CD14-positive monocyte (primary cell): ENCODE measurements around the gene EPHA7. TPM values are rescaled to one million over a fixed set of nuclear protein-coding genes. Genes with fewer than 3 reads are reported as not detected.

Experiments
- DNase-seq, 3 donors: peaks; one replicate each; pipeline ENCODE4 v3.0.0-alpha.2; 2011 to 2022
- H2AFZ ChIP-seq: 2 replicates; pipeline ENCODE4 v1.6.0; 2012; ENCODE audit warnings: mild to moderate bottlenecking, low read depth, low read length, inconsistent platforms; ENCODE audit not compliant: insufficient read depth, poor library complexity, severe bottlenecking
- H3K27ac ChIP-seq, 2 donors: 1 replicate in 1 of 2; 2 replicates in 1 of 2; pipeline ENCODE4 v1.5.1; 2012 to 2013; ENCODE audit warnings: low read length in 2 of 2, control low read depth in 1 of 2, inconsistent platforms in 1 of 2, low read depth in 1 of 2, mild to moderate bottlenecking in 1 of 2
- H3K27me3 ChIP-seq, 2 donors: one replicate each; pipeline versions ENCODE4 v1.6.0 to v1.6.1; 2011 to 2013; ENCODE audit warnings: low read length in 2 of 2; ENCODE audit not compliant: control insufficient read depth in 2 of 2, insufficient read depth in 2 of 2
- H3K36me3 ChIP-seq, 2 donors: replicated peaks in 1 of 2; 1 replicate in 1 of 2; 2 replicates in 1 of 2; pipeline versions ENCODE4 v1.5.1 to v1.6.1; 2012 to 2013; ENCODE audit warnings: low read length in 2 of 2, control low read depth in 1 of 2, inconsistent platforms in 1 of 2, mild to moderate bottlenecking in 1 of 2; ENCODE audit not compliant: insufficient read depth in 2 of 2, control insufficient read depth in 1 of 2
- H3K4me1 ChIP-seq, 2 donors: 1 replicate in 1 of 2; 2 replicates in 1 of 2; pipeline versions ENCODE4 v1.5.1 to v1.6.1; 2012 to 2013; ENCODE audit warnings: low read length in 2 of 2, control low read depth in 1 of 2, inconsistent platforms in 1 of 2, mild to moderate bottlenecking in 1 of 2, moderate library complexity in 1 of 2; ENCODE audit not compliant: insufficient read depth in 2 of 2, control insufficient read depth in 1 of 2
- H3K4me2 ChIP-seq: replicated peaks from 2 replicates; pipeline ENCODE3; 2012; ENCODE audit warnings: low read length, moderate library complexity, mild to moderate bottlenecking; ENCODE audit not compliant: poor library complexity, severe bottlenecking; ENCODE audit errors: extremely low read depth
- H3K4me3 ChIP-seq, 3 experiments: fragments of 200-600 bp in 1 of 3; sonication (generic) in 1 of 3; replicated peaks in 1 of 3; 1 replicate in 2 of 3; 2 replicates in 1 of 3; pipeline ENCODE4 v1.5.1; 2011 to 2013; ENCODE audit warnings: low read length in 3 of 3, mild to moderate bottlenecking in 3 of 3, control low read depth in 2 of 3, low read depth in 2 of 3, inconsistent platforms in 1 of 3, moderate library complexity in 1 of 3
- H3K79me2 ChIP-seq: 2 replicates; pipeline ENCODE4 v1.6.0; 2012; ENCODE audit warnings: mild to moderate bottlenecking, control low read depth, inconsistent platforms, low read length, moderate library complexity; ENCODE audit not compliant: insufficient read depth
- H3K9ac ChIP-seq: 2 replicates; pipeline ENCODE4 v1.6.0; 2017; ENCODE audit warnings: low read length, mild to moderate bottlenecking; ENCODE audit not compliant: insufficient read depth, poor library complexity, severe bottlenecking
- H3K9me3 ChIP-seq, 2 donors: replicated peaks in 1 of 2; 1 replicate in 1 of 2; 2 replicates in 1 of 2; pipeline versions ENCODE4 v1.5.1 to v1.6.1; 2012 to 2013; ENCODE audit warnings: low read length in 2 of 2, control low read depth in 1 of 2; ENCODE audit not compliant: control insufficient read depth in 1 of 2, insufficient read depth in 1 of 2
- H4K20me1 ChIP-seq: 2 replicates; pipeline ENCODE4 v1.6.0; 2012; ENCODE audit warnings: mild to moderate bottlenecking, low read length, control low read depth, moderate library complexity; ENCODE audit not compliant: insufficient read depth
- H3K27ac Mint-ChIP-seq, 7 donors: one replicate each; pipeline ENCODE4 v1.8.0; 2020; ENCODE audit warnings: mild to moderate bottlenecking in 7 of 7, mixed read lengths in 7 of 7, moderate library complexity in 6 of 7, inconsistent platforms in 2 of 7
- H3K27me3 Mint-ChIP-seq, 3 donors: one replicate each; pipeline ENCODE4 v1.8.0; 2021 to 2022; ENCODE audit warnings: low read depth in 3 of 3, mild to moderate bottlenecking in 3 of 3, mixed read lengths in 3 of 3, moderate library complexity in 3 of 3, inconsistent platforms in 1 of 3
- H3K36me3 Mint-ChIP-seq, 2 donors: one replicate each; pipeline ENCODE4 v1.8.0; 2020; ENCODE audit warnings: mixed read lengths in 2 of 2, inconsistent platforms in 1 of 2, mild to moderate bottlenecking in 1 of 2
- H3K4me1 Mint-ChIP-seq: one replicate; pipeline ENCODE4 v1.8.0; 2020; ENCODE audit warnings: mild to moderate bottlenecking, mixed read lengths
- H3K4me3 Mint-ChIP-seq, 2 donors: one replicate each; pipeline ENCODE4 v1.8.0; 2020; ENCODE audit warnings: mild to moderate bottlenecking in 2 of 2, mixed read lengths in 2 of 2, moderate library complexity in 1 of 2
- H3K9me3 Mint-ChIP-seq, 7 donors: one replicate each; pipeline ENCODE4 v1.8.0; 2020 to 2022; ENCODE audit warnings: mixed read lengths in 7 of 7, mild to moderate bottlenecking in 6 of 7, moderate library complexity in 6 of 7, inconsistent platforms in 2 of 7
- WGBS: methylation state at CpG from one replicate; pipeline ENCODE4 v1.1.5; 2013; ENCODE audit warnings: missing lambda C conversion rate; ENCODE audit not compliant: insufficient coverage; 5-methylcytosine and 5-hydroxymethylcytosine counted together
- intact Hi-C, 2 donors: fragments of 100-400 bp; cut with micrococcal nuclease; formaldehyde crosslinking; loops; one replicate each; pipeline versions ENCODE4 v1.15.0 to v1.15.1; 2023
- polyA plus RNA-seq, 3 donors: library from polyadenylated mRNA; depleted of rRNA in 1 of 3; unstranded in 2 of 3; stranded (reverse) in 1 of 3; fragments of 300-500 nt in 2 of 3; fragments of >200 nt in 1 of 3; fragmentation: Illumina TruSeq in 2 of 3; gene quantifications; 1 replicate in 2 of 3; 2 replicates in 1 of 3; pipeline ENCODE4 v1.2.3, GENCODE V29; 2012 to 2021
- TF ChIP-seq, protein P1 (sequence below): fragments of 200-600 bp; IDR thresholded peaks from one replicate; pipeline ENCODE4 v1.8.0; 2022; ENCODE audit warnings: antibody characterized with exemption, mild to moderate bottlenecking

The EPHA7 gene
- polyA plus RNA-seq, 3 donors, result not detected

GRCh38 chr6:93447874-93448273 is 28.5 kb upstream of the EPHA7 start:
- Histone ChIP-seq H3K27ac (no peak overlapping the region), H4K20me1 (no peaks in the 10 kb centered on the region), H3K4me3 (no peak overlapping the region), H3K36me3 (no peaks in the 10 kb centered on the region), H3K9me3 (no peaks in the 10 kb centered on the region), H3K4me1 (no peaks in the 10 kb centered on the region), H2AFZ (no peak overlapping the region), H3K4me2 (no peak overlapping the region), H3K79me2 (no peaks in the 10 kb centered on the region), H3K27me3 (no peaks in the 10 kb centered on the region), H3K9ac (no peak overlapping the region)
- intact Hi-C loops, result no loop called here
- no CpG with 5 or more reads among the region's 3 CpGs for WGBS
- DNase-seq, result no peak
- Mint-ChIP-seq H3K27ac (no peak overlapping the region), H3K27me3 (peaks cover 0 to 3% (median under 1%) of the 10 kb centered on the region in 3 donors), H3K4me1 (no peaks in the 10 kb centered on the region), H3K36me3 (no peaks in the 10 kb centered on the region), H3K4me3 (no peak overlapping the region), H3K9me3 (peaks cover 0 to 3% (median 0%) of the 10 kb centered on the region in 7 donors)
- TF ChIP-seq, protein P1, sequence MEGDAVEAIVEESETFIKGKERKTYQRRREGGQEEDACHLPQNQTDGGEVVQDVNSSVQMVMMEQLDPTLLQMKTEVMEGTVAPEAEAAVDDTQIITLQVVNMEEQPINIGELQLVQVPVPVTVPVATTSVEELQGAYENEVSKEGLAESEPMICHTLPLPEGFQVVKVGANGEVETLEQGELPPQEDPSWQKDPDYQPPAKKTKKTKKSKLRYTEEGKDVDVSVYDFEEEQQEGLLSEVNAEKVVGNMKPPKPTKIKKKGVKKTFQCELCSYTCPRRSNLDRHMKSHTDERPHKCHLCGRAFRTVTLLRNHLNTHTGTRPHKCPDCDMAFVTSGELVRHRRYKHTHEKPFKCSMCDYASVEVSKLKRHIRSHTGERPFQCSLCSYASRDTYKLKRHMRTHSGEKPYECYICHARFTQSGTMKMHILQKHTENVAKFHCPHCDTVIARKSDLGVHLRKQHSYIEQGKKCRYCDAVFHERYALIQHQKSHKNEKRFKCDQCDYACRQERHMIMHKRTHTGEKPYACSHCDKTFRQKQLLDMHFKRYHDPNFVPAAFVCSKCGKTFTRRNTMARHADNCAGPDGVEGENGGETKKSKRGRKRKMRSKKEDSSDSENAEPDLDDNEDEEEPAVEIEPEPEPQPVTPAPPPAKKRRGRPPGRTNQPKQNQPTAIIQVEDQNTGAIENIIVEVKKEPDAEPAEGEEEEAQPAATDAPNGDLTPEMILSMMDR, result no peak

DNA sequence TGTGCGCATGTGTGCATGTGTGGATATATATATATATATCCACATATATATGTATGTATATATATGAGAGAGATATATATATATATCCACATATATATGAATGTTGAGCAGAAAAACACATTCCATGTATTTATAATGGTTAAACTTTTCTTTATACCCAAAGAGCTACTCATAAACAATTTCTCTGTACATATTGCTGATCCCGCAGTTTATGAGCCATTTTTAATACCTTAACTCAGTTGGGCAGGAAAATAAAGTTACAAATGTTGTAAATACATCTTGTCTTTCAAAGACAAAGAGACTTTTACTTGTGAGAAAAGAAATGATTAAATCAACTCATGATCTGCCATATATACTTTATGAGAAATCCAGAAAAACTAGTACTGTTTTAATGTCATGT is 18.1 kb upstream of the EPHA7 start:
- H3K27ac Mint-ChIP-seq, result no peak overlapping the region
- no peaks in the 10 kb centered on the region for H3K36me3 ChIP-seq
- H3K4me3 ChIP-seq, result no peak overlapping the region
- no peaks in the 10 kb centered on the region for H3K27me3 ChIP-seq
- no peaks in the 10 kb centered on the region for H4K20me1 ChIP-seq
- intact Hi-C loops, result no loop called here
- no peaks in the 10 kb centered on the region for H3K4me1 ChIP-seq
- no peak overlapping the region for H2AFZ ChIP-seq
- H3K27ac ChIP-seq, result no peak overlapping the region
- TF ChIP-seq, protein P1, result no peak
- no CpG with 5 or more reads among the region's 2 CpGs for WGBS
- H3K4me1 Mint-ChIP-seq, result no peaks in the 10 kb centered on the region
- H3K9ac ChIP-seq, result no peak overlapping the region
- no peaks in the 10 kb centered on the region for H3K36me3 Mint-ChIP-seq
- no peak overlapping the region for H3K4me2 ChIP-seq
- H3K79me2 ChIP-seq, result no peaks in the 10 kb centered on the region
- no peaks in the 10 kb centered on the region for H3K27me3 Mint-ChIP-seq
- H3K9me3 ChIP-seq, result no peaks in the 10 kb centered on the region
- no peak overlapping the region for H3K4me3 Mint-ChIP-seq
- DNase-seq, result no peak
- H3K9me3 Mint-ChIP-seq, result peaks cover 0 to 5% (median 0%) of the 10 kb centered on the region in 7 donors
